GM21786 (cell line): ENCODE results near the gene ZBTB6.

Source experiments
- ATAC-seq: cut with Tn5 transposase; IDR thresholded peaks from one replicate; pipeline ENCODE4 v1.9.1; 2021; ENCODE audit not compliant: unreplicated experiment

The ZBTB6 gene, protein sequence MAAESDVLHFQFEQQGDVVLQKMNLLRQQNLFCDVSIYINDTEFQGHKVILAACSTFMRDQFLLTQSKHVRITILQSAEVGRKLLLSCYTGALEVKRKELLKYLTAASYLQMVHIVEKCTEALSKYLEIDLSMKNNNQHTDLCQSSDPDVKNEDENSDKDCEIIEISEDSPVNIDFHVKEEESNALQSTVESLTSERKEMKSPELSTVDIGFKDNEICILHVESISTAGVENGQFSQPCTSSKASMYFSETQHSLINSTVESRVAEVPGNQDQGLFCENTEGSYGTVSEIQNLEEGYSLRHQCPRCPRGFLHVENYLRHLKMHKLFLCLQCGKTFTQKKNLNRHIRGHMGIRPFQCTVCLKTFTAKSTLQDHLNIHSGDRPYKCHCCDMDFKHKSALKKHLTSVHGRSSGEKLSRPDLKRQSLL

GRCh38 chr9:122912964-122913673 lies at the start of gene ZBTB6:
ZBTB6 (minus strand) TSS chr9:122913323; CDS start chr9:122912072, 1,251 bp downstream.
- peak; percentile 99 for ATAC-seq

GRCh38 chr9:122961139-122961538 lies 48.0 kb upstream of the ZBTB6 start:
- ATAC-seq: no peak

DNA sequence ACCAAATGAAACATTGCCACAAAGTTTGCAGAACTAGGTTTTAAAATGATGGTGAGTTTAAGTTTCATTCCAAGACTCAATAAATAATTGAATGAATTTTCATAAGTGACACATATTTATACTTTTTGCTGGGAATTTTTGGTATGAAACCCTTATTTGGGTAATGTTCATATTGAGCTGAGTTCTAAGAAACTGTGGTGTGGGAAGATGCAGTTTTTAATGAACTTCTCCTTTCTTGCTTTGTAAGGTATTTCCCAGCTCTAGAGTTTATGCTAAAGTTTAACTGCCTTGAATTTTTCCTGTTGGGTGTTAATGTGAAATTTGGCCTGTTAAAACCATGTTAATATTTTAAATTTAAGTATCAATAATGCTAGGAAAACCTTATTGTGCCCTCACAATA lies 42.8 kb upstream of the ZBTB6 start:
- ATAC-seq: no peak

- no peak for ATAC-seq
These were observed 41.1 kb upstream of the ZBTB6 start for GRCh38 chr9:122954253-122954691.

- no peak for ATAC-seq
These were observed 37.9 kb upstream of the ZBTB6 start for GRCh38 chr9:122951056-122951455.

- no peak for ATAC-seq
These were observed 37.1 kb upstream of the ZBTB6 start for GRCh38 chr9:122950263-122950662.

- no peak for ATAC-seq
These were observed 36.6 kb upstream of the ZBTB6 start for GRCh38 chr9:122949696-122950095.

- ATAC-seq: no peak
These were observed 35.2 kb upstream of the ZBTB6 start for GRCh38 chr9:122948313-122948712.

- ATAC-seq: no peak
These were observed 33.4 kb upstream of the ZBTB6 start for GRCh38 chr9:122946461-122947005.

- ATAC-seq: no peak
These were observed 32.1 kb upstream of the ZBTB6 start for GRCh38 chr9:122944960-122945888.

- ATAC-seq: no peak
These were observed 28.6 kb upstream of the ZBTB6 start for GRCh38 chr9:122941582-122942234.

- ATAC-seq: peak; percentile 98
These were observed 27.8 kb upstream of the ZBTB6 start, which contains the start of gene RABGAP1 for GRCh38 chr9:122940749-122941581. RABGAP1 (plus strand) TSS chr9:122941020; CDS start chr9:122957060, 16,040 bp downstream.

DNA sequence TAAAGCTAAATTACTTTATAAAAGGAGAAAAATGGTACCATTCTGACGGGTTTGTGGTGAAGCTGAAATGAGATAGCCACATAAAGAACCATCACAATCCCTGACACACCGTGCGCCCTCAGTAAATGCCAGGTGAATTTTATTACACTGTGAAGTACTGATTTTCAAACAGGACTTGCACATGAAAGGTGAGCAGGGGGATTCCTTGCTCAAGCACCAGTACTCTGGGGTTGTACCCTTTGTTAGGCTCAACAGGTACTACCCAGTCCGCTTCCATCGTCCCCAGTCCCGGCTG lies 27.3 kb upstream of the ZBTB6 start:
- no peak for ATAC-seq

DNA sequence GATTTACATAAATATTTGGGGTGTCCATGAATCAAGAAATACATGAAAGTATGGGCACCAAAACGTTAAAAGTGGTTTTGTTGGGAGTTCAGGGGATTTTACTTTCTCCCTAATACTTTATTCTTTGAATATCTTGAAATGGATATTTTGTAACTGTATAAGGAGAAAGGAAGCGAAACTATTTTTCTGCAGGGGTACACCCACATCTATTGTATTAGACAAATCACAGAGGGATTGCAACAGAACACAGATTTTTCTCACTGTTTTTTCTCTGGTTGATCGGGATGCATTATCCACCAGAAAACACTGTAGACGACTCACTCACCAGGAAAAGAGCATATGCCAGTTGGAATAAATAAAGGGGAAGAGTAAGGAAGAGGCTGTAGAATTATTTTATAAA lies 26.5 kb upstream of the ZBTB6 start:
- no peak for ATAC-seq

- ATAC-seq: no peak
These were observed 23.8 kb upstream of the ZBTB6 start for GRCh38 chr9:122936883-122937282.

DNA sequence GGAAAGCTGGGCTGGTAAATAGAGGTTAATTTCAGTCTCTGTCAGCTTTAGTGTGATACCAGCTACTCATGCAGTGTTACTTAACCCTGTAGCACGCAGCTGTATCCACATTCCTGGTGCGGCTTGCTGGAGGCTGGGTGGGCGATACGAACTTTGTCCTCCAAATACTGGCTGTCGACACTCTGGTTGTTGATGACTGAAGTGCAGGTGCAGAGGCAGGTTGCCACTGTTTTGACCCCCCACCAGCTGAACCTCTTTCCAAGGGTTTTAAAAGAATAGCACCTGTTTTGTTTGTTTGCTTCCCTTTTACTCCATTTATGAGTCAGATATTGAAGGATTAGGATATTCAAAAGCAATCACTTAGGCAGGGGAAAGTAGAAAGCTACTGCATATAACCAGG lies 23.3 kb upstream of the ZBTB6 start:
- ATAC-seq: no peak

DNA sequence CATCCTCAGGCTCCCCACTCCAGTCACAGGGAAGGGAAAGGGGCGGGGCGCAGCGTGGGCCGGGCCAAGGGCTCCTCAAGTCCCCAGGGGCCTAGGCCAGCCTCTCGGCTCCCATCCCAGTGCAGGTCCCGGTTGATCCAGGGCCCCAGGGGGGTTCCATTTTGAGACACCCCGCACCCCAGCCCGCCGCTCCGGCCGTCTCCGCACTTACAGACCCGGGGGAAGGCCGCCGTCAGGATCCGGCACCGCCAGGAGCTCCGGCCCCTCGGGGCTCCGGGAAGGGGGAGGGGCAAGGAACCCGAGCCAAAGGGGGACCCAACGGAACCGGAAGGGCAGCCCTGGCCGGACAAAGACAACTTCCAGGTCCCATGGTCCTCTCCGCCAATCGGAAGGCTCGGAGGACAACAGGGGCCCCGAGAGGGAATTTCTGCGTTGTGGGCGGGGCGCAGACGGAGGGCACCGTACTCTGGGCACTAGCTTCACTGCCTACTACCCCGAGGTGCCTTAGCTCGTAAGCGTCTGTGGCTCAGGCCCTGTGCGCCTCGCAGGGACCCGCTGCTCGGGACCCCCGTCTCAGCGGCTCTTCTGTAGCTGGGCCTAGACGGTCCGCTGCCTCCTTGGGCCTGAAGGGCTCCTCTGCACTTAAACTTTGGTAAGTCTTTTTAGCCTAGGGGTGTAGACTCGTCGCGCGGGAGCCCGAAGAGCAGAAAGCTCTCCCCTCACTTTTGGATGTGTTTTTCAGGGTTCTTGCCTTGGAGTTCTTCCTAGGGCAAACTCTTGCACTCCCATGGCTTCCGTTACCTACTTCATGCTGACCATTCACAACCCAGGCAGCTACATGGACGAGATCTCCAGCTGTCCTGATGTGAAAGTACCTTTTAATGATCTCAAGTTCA lies 18.4 kb upstream of the ZBTB6 start, which contains the start of gene ZBTB26:
ZBTB26 (minus strand) TSS at position 287 of the 896 bp plus-strand sequence. CDS start 11,578 bp downstream, outside the sequence.
- peak; percentile 97 for ATAC-seq

DNA sequence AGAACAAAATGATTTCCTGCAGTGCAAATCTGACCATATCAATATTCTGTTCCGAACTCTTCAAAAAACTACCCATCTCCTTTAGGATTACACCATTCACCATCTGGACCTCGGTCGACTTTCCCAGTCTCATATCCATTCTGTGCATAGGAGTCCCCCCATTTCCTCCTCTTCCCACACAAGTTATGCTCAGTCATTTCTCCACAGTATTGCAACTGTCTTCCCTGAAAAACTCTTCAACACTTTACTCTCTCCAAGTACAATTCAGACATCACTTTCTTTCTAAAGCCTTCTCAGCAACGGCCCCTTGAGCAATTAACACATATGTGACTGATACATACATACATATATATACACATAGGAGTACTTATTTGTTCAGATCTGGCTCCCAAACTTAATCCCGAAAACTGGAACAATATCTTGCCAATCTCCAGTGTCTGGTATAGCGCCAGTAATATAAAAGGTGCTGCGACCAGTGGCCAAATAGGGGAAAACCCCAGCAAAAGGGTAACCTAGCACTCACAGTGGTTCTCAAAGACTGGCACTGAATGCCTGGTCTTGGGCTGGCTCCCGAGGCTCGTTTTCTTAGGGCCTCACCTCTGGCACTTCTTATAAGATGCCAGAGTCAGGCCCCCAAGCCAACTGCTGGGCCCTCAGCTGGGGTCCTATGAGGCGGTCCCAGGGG lies 17.6 kb upstream of the ZBTB6 start:
- ATAC-seq: no peak
